ENCODE results near the gene RBM23. TPM values are rescaled to one million over a fixed set of nuclear protein-coding genes. Genes with fewer than 3 reads are reported as not detected.

The RBM23 gene
- total RNA-seq, 1 experiment from 2014 or later: 42.4 TPM

GRCh38 chr14:22846811-22847307 lies 72.1 kb downstream of the RBM23 start:
- no peak overlapping the region for H3K27ac Mint-ChIP-seq
- CTCF ChIA-PET: interaction anchor here (1.3 to 10.1 kb wide), 4 partner anchors 11 to 276 kb away, joined by 6 to 280 read pairs (median 74); partner anchors contain the start of gene MMP14
- ATAC-seq (no peak), DNase-seq (ENCODE audit: low spot score) (no peak)
- no peak overlapping the region for H3K4me3 Mint-ChIP-seq
- H3K9me3 Mint-ChIP-seq: no peaks in the 10 kb centered on the region
- POLR2A ChIA-PET: interaction anchor here (2.4 kb wide), 1 partner anchor 24 kb away, joined by 9 read pairs; no protein-coding TSS in a partner anchor
- peaks cover 24% of the 10 kb centered on the region for H3K4me1 Mint-ChIP-seq
- no peaks in the 10 kb centered on the region for H3K27me3 Mint-ChIP-seq (ENCODE audit: low read depth)
- peaks cover 39% of the 10 kb centered on the region for H3K36me3 Mint-ChIP-seq
- TF ChIP-seq, protein P1, sequence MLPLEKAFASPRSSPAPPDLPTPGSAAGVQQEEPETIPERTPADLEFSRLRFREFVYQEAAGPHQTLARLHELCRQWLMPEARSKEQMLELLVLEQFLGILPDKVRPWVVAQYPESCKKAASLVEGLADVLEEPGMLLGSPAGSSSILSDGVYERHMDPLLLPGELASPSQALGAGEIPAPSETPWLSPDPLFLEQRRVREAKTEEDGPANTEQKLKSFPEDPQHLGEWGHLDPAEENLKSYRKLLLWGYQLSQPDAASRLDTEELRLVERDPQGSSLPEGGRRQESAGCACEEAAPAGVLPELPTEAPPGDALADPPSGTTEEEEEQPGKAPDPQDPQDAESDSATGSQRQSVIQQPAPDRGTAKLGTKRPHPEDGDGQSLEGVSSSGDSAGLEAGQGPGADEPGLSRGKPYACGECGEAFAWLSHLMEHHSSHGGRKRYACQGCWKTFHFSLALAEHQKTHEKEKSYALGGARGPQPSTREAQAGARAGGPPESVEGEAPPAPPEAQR (CRISPR knock-in tag; IDR thresholded peaks at IDR 0.05): no peak
- TF ChIP-seq NFATC4 (CRISPR knock-in tag; IDR thresholded peaks at IDR 0.05) (no peak), EMX1 (CRISPR knock-in tag; IDR thresholded peaks at IDR 0.05) (no peak), ATF1 (CRISPR knock-in tag; IDR thresholded peaks at IDR 0.05) (no peak), AR (CRISPR knock-in tag; IDR thresholded peaks at IDR 0.05) (no peak), MLX (CRISPR knock-in tag; IDR thresholded peaks at IDR 0.05) (no peak), ZNF532 (CRISPR knock-in tag; IDR thresholded peaks at IDR 0.05; ENCODE audit: borderline replicate concordance) (no peak), ERG (CRISPR knock-in tag; IDR thresholded peaks at IDR 0.05) (no peak), ELF4 (CRISPR knock-in tag; IDR thresholded peaks at IDR 0.05; ENCODE audit: low read depth) (no peak), TEAD1 (CRISPR knock-in tag; IDR thresholded peaks at IDR 0.05) (no peak), USF2 (CRISPR knock-in tag; IDR thresholded peaks at IDR 0.05) (no peak), ATF2 (CRISPR knock-in tag; IDR thresholded peaks at IDR 0.05; ENCODE audit: borderline replicate concordance, low read depth) (no peak), CBFB (CRISPR knock-in tag; IDR thresholded peaks at IDR 0.05; ENCODE audit: low read depth) (no peak), OVOL2 (CRISPR knock-in tag; IDR thresholded peaks at IDR 0.05; ENCODE audit: borderline replicate concordance) (no peak), ZNF423 (CRISPR knock-in tag; IDR thresholded peaks at IDR 0.05) (no peak)
- TF ChIP-seq, protein P2, sequence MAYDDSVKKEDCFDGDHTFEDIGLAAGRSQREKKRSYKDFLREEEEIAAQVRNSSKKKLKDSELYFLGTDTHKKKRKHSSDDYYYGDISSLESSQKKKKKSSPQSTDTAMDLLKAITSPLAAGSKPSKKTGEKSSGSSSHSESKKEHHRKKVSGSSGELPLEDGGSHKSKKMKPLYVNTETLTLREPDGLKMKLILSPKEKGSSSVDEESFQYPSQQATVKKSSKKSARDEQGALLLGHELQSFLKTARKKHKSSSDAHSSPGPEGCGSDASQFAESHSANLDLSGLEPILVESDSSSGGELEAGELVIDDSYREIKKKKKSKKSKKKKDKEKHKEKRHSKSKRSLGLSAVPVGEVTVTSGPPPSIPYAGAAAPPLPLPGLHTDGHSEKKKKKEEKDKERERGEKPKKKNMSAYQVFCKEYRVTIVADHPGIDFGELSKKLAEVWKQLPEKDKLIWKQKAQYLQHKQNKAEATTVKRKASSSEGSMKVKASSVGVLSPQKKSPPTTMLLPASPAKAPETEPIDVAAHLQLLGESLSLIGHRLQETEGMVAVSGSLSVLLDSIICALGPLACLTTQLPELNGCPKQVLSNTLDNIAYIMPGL (CRISPR knock-in tag; IDR thresholded peaks at IDR 0.05): no peak
- TF ChIP-seq, protein P3, sequence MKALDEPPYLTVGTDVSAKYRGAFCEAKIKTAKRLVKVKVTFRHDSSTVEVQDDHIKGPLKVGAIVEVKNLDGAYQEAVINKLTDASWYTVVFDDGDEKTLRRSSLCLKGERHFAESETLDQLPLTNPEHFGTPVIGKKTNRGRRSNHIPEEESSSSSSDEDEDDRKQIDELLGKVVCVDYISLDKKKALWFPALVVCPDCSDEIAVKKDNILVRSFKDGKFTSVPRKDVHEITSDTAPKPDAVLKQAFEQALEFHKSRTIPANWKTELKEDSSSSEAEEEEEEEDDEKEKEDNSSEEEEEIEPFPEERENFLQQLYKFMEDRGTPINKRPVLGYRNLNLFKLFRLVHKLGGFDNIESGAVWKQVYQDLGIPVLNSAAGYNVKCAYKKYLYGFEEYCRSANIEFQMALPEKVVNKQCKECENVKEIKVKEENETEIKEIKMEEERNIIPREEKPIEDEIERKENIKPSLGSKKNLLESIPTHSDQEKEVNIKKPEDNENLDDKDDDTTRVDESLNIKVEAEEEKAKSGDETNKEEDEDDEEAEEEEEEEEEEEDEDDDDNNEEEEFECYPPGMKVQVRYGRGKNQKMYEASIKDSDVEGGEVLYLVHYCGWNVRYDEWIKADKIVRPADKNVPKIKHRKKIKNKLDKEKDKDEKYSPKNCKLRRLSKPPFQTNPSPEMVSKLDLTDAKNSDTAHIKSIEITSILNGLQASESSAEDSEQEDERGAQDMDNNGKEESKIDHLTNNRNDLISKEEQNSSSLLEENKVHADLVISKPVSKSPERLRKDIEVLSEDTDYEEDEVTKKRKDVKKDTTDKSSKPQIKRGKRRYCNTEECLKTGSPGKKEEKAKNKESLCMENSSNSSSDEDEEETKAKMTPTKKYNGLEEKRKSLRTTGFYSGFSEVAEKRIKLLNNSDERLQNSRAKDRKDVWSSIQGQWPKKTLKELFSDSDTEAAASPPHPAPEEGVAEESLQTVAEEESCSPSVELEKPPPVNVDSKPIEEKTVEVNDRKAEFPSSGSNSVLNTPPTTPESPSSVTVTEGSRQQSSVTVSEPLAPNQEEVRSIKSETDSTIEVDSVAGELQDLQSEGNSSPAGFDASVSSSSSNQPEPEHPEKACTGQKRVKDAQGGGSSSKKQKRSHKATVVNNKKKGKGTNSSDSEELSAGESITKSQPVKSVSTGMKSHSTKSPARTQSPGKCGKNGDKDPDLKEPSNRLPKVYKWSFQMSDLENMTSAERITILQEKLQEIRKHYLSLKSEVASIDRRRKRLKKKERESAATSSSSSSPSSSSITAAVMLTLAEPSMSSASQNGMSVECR (CRISPR knock-in tag; IDR thresholded peaks at IDR 0.05; ENCODE audit: borderline replicate concordance): no peak

Measured in WTC11 (cell line).